Measurements from ENCODE around the gene SOX12. TPM values are rescaled to one million over a fixed set of nuclear protein-coding genes. Genes with fewer than 3 reads are reported as not detected.
"Not testable (repeated sequence)": the region's sequence is repeated elsewhere in the genome, so short reads cannot be mapped to it uniquely, and the experiment has no call there.

The SOX12 gene
- polyA plus RNA-seq, 3 donors: 27.8 to 43.5 (median 35.2) TPM

GRCh38 chr20:370151-370600 is 44.8 kb downstream of the SOX12 start:
- no peak for DNase-seq (ENCODE audit: extremely low read depth in 1 of 11, low read depth in 9 of 11, low spot score in 4 of 11)

GRCh38 chr20:370977-371754 is 45.8 kb downstream of the SOX12 start:
- DNase-seq (ENCODE audit: extremely low read depth in 1 of 11, low read depth in 9 of 11, low spot score in 4 of 11): no peak

DNA sequence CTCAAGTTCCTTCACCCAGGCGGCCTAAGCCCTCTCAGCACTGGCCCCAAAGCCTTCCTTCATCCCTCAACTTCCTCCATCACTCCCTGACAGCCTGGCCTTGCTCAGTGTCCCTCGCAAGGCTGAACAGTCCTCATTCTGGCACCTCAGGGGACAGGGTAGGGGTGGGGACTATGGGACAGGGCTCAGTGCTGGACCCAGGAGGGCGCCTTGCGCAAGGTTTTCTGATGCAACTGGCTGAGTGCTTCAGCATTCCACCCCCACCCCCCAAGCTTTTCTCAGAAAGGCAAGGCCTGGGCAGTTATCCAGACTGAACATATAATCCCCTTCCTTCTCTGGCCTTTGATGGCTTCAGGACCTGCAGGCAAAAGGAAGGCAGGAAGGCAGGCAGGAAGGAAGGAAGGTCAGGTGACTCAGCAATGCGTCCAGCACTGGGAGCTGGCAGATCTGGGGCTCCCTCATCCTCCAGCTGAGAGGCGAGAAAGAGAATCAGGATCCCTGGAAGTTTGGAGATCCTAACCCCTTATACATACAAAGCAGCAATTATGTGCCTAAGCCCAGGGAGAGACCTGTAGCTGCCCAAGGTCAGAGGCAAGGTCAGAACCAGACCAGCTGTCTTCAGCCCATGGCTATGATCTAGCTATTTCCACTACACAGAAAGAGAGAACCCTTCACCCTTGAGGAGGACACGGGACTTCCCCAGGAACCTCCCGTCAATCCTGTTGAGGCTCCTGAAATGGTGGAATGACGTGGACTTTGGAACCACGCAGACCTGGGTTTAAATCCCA is 46.6 kb downstream of the SOX12 start:
- DNase-seq (ENCODE audit: extremely low read depth in 1 of 11, low read depth in 9 of 11, low spot score in 4 of 11): no peak

DNA sequence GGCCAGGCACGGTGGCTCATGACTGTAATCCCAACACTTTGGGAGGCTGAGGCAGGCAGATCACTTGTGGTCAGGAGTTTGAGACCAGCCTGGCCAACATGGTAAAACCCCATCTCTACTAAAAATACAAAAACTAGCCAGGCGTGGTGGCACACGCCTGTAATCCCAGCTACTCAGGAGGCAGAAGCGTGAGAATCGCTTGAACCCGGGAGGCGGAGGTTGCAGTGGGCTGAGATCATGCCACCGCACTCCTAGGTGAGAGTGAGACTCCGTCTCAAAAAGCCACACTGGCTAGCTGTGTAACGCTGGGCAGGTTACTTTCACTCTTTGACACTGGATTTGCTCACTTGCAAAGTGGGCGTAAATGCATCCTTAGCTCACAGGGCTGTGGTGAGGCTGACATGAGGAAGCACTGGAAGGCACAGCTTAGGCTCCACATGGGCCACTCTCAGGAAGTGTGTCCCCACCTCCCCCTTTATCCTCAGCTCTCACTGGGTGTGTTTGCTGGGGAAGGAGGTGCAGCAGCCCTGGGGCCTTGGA is 47.3 kb downstream of the SOX12 start:
- not testable (repeated sequence) for DNase-seq (ENCODE audit: extremely low read depth in 1 of 11, low read depth in 9 of 11, low spot score in 4 of 11)

GRCh38 chr20:373171-373890 is 48.0 kb downstream of the SOX12 start:
- DNase-seq (ENCODE audit: extremely low read depth in 1 of 11, low read depth in 9 of 11, low spot score in 4 of 11): no peak

DNA sequence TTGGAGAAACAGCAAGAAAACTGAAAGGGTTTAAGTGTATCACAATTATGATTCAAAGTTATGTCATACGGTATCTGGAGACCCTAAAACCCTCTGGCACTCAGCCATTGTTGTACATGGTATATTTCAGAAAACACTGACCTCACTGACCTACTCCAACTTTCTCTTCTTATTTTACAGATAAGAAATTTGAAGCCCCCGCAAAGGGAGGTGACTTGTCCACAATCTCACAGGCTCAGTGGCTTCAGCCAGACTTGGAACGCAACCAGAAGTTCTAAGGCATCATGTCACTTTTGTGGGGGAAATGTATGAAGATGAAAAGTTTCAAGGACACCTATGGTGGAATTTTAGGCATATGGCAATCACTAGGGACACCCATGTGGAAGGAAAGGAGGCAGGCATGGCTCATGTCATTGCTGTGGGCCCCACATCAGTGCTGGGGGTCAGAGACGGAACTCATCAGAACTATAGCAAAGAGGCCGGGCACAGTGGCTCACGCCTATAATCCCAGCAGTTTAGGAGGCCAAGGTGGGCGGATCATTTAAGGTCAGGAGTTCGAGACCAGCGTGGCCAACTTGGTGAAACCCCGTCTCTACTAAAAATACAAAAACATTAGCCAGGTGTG is 50.0 kb downstream of the SOX12 start:
- DNase-seq (ENCODE audit: extremely low read depth in 1 of 11, low read depth in 9 of 11, low spot score in 4 of 11): no peak

GRCh38 chr20:376089-376488 is 50.7 kb downstream of the SOX12 start:
- no peak for DNase-seq (ENCODE audit: extremely low read depth in 1 of 11, low read depth in 9 of 11, low spot score in 4 of 11)

- no peak for DNase-seq (ENCODE audit: extremely low read depth in 1 of 11, low read depth in 9 of 11, low spot score in 4 of 11)
These were observed 51.4 kb downstream of the SOX12 start for GRCh38 chr20:376750-377149.

DNA sequence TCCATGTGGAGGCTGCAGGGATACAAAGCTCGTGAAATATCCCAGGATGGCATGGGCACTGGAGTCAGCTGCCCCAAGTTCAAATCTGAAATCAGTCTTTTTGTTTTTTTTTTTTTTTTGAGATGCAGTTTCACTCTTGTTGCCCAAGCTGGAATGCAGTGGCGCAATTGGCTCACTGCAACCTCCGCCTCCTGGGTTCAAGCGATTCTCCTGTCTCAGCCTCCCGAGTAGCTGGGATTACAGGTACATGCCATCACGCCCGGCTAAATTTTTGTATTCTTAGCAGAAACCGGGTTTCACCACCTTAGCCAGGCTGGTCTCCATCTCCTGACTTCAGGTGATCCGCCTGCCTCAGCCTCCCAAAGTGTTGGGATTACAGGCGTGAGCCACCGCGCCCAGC is 52.2 kb downstream of the SOX12 start:
- DNase-seq (ENCODE audit: extremely low read depth in 1 of 11, low read depth in 9 of 11, low spot score in 4 of 11): not testable (repeated sequence)

DNA sequence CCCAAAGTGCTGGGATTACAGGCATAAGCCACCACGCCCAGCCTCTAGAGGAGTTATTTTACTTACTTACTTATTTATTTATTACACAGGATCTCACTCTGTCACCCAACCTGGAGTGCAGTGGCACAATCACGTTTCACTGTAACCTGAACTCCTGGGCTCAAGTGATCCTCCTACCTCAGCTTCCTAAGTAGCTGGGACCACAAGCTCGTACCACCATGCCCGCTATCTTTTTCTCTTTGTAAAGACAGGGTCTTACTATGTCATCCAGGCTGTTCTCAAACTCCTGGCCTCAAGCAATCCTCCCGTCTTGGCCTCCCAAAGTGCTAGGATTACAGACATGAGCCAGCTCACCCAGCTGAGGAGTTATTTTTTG is 53.6 kb downstream of the SOX12 start:
- DNase-seq (ENCODE audit: extremely low read depth in 1 of 11, low read depth in 9 of 11, low spot score in 4 of 11): no peak

Other genes starting within 250 kb of the SOX12 start
- gene DEFB125, start 237.9 kb upstream of the SOX12 start, polyA plus RNA-seq (ENCODE audit: insufficient read length in 3 of 3): not detected
- gene DEFB126, start 183.0 kb upstream of the SOX12 start, polyA plus RNA-seq (ENCODE audit: insufficient read length in 3 of 3): not detected
- gene DEFB127, start 168.1 kb upstream of the SOX12 start, polyA plus RNA-seq (ENCODE audit: insufficient read length in 3 of 3): not detected
- not detected for gene DEFB128, start 135.8 kb upstream of the SOX12 start, polyA plus RNA-seq (ENCODE audit: insufficient read length in 3 of 3)
- gene DEFB129, start 98.3 kb upstream of the SOX12 start, polyA plus RNA-seq (ENCODE audit: insufficient read length in 3 of 3): not detected
- gene DEFB132, start 67.8 kb upstream of the SOX12 start, polyA plus RNA-seq (ENCODE audit: insufficient read length in 3 of 3): not detected
- 10 to 100 TPM; 36.9 to 45.0 (median 41.6) TPM for gene C20orf96, start 34.8 kb upstream of the SOX12 start, polyA plus RNA-seq (ENCODE audit: insufficient read length in 3 of 3)
- 10 to 100 TPM; 41.0 to 57.2 (median 48.6) TPM for gene ZCCHC3, start 28.0 kb upstream of the SOX12 start, polyA plus RNA-seq (ENCODE audit: insufficient read length in 3 of 3)
- gene NRSN2, start 21.6 kb downstream of the SOX12 start, polyA plus RNA-seq (ENCODE audit: insufficient read length in 3 of 3): 10 to 100 TPM; 46.1 to 53.6 (median 51.9) TPM
- 1 to 10 TPM; 3.0 to 4.2 (median 4.1) TPM for gene TRIB3, start 55.2 kb downstream of the SOX12 start, polyA plus RNA-seq (ENCODE audit: insufficient read length in 3 of 3)
- 10 to 100 TPM; 81.2 to 98.0 (median 85.4) TPM for gene RBCK1, start 82.7 kb downstream of the SOX12 start, polyA plus RNA-seq (ENCODE audit: insufficient read length in 3 of 3)
- gene TBC1D20, start 137.0 kb downstream of the SOX12 start, polyA plus RNA-seq (ENCODE audit: insufficient read length in 3 of 3): 10 to 100 TPM; 32.3 to 34.5 (median 32.4) TPM
- gene CSNK2A1, start 218.2 kb downstream of the SOX12 start, polyA plus RNA-seq (ENCODE audit: insufficient read length in 3 of 3): 100 to 1,000 TPM; 131 to 154 (median 143) TPM

Data from renal cortex interstitium (tissue), 11 donors.